PC-3 (cell line): Measurements from ENCODE around the gene LCE2C.

ENCODE experiments used
- EZH2 ChIP-seq: fragments of 300-600 bp; sonication (generic); IDR thresholded peaks from one replicate; pipeline ENCODE4 v1.6.1; 2017; ENCODE audit warnings: antibody characterized with exemption, mild to moderate bottlenecking, low read length; ENCODE audit not compliant: unreplicated experiment
- EZH2phosphoT487 ChIP-seq: fragments of 300-600 bp; sonication (generic); IDR thresholded peaks from 2 replicates; pipeline ENCODE4 v1.6.1; 2018; ENCODE audit warnings: mild to moderate bottlenecking, antibody characterized with exemption, low read length, borderline replicate concordance
- TF ChIP-seq, protein P1 (sequence below): fragments of 300-600 bp; sonication (generic); conservative IDR thresholded peaks from 2 replicates; pipeline ENCODE4 v1.5.1; 2017; ENCODE audit warnings: antibody characterized with exemption, low read depth, mild to moderate bottlenecking, low read length

DNA sequence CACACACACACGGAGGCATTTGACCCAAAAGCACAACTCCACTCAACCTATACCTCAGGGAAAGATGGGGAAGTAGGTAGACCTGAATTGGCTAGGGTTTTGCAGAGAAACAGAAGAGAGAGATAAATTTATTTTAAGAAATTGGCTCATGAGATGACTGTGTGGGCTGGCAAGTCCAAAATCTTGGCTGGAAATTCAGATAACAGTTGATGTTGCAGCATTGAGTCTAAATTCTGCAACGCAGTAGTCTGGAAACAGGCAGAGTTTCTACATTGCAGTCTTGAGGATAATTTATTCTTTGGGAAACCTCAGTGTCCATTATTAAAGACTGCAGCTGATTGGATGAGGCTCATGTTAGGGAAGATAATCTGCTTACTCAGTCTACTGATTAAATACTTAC is 6.5 kb downstream of the LCE2C start:
- TF ChIP-seq EZH2 (no peak), EZH2phosphoT487 (no peak)
- TF ChIP-seq, protein P1, sequence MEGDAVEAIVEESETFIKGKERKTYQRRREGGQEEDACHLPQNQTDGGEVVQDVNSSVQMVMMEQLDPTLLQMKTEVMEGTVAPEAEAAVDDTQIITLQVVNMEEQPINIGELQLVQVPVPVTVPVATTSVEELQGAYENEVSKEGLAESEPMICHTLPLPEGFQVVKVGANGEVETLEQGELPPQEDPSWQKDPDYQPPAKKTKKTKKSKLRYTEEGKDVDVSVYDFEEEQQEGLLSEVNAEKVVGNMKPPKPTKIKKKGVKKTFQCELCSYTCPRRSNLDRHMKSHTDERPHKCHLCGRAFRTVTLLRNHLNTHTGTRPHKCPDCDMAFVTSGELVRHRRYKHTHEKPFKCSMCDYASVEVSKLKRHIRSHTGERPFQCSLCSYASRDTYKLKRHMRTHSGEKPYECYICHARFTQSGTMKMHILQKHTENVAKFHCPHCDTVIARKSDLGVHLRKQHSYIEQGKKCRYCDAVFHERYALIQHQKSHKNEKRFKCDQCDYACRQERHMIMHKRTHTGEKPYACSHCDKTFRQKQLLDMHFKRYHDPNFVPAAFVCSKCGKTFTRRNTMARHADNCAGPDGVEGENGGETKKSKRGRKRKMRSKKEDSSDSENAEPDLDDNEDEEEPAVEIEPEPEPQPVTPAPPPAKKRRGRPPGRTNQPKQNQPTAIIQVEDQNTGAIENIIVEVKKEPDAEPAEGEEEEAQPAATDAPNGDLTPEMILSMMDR = no peak
